Tibial nerve (tissue), 4 donors: ENCODE data around the gene KIF15.

Experiments used
- CTCF ChIP-seq, 5 experiments: fragments of 200-600 bp in 3 of 5; fragments of 450-650 bp in 2 of 5; sonication (generic) in 3 of 5; IDR thresholded peaks; one replicate each; pipeline ENCODE4 v1.5.1; 2016 to 2019; ENCODE audit warnings: antibody characterized with exemption in 5 of 5, mild to moderate bottlenecking in 3 of 5, moderate library complexity in 2 of 5
- EP300 ChIP-seq, 2 donors: sonication (generic); formaldehyde crosslinking; IDR thresholded peaks; one replicate each; pipeline ENCODE4 v1.6.1; 2017; ENCODE audit warnings: antibody characterized with exemption in 2 of 2, mild to moderate bottlenecking in 1 of 2

GRCh38 chr3:44886561-44886960 lies 125.0 kb downstream of the KIF15 start:
- TF ChIP-seq CTCF (IDR thresholded peaks at IDR 0.05) = no peak
- no peak for TF ChIP-seq EP300 (IDR thresholded peaks at IDR 0.05)
